NCI-H446 treated with DMSO at 0.1 percent for 48 hours (cell line): ENCODE data around the gene PRDX2.
"Not testable (repeated sequence)": the region's sequence is repeated elsewhere in the genome, so short reads cannot be mapped to it uniquely, and the experiment has no call there.

Experiments used
- DNase-seq: peaks from one replicate; lab custom pipeline; 2025; lab: John Stamatoyannopoulos, UW

The PRDX2 gene

DNA sequence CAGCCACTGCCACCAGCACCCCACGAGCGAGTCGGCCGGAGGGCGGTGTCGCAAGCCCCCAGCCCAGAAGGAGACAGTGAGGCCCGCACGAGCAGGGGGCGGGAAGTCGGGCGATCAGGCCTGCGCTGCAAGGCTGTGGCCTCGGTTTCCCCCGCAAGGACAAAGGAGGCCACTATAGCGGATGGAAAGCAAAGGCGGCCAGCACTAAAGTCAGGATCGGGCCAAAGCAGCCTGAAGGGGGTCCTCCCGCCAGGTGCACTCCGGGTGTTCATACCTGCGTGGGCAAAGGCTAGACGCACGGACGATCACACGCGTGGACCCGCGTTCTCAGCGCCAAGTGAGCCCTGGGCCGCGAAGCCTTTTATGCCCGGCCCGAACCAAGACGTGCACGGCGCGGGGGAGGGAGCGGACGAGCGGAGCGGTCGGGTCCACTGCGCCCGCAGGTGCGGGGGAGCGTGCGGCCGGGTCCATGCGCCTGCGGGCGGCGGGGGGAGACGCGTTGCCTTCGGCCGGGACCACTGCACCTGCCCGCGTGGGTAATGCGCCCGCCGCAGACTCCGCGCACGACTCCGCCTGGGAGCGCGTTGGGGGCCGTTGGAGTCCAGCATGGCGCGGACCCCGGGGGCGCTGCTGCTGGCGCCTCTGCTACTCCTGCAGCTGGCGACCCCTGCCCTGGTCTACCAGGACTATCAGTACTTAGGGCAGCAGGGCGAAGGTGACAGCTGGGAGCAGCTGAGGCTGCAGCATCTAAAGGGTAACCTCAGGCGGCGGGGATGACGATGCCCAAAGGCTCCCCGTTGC lies at the start of gene PRDX2, which contains the start of gene THSD8:
PRDX2 (minus strand) TSS at position 335 of the 801 bp plus-strand sequence. CDS start 539 bp downstream, outside the sequence.
THSD8 (plus strand) TSS at position 604 of the 801 bp plus-strand sequence; CDS start at position 607, 3 bp downstream.
- peak; percentile 33 for DNase-seq

DNA sequence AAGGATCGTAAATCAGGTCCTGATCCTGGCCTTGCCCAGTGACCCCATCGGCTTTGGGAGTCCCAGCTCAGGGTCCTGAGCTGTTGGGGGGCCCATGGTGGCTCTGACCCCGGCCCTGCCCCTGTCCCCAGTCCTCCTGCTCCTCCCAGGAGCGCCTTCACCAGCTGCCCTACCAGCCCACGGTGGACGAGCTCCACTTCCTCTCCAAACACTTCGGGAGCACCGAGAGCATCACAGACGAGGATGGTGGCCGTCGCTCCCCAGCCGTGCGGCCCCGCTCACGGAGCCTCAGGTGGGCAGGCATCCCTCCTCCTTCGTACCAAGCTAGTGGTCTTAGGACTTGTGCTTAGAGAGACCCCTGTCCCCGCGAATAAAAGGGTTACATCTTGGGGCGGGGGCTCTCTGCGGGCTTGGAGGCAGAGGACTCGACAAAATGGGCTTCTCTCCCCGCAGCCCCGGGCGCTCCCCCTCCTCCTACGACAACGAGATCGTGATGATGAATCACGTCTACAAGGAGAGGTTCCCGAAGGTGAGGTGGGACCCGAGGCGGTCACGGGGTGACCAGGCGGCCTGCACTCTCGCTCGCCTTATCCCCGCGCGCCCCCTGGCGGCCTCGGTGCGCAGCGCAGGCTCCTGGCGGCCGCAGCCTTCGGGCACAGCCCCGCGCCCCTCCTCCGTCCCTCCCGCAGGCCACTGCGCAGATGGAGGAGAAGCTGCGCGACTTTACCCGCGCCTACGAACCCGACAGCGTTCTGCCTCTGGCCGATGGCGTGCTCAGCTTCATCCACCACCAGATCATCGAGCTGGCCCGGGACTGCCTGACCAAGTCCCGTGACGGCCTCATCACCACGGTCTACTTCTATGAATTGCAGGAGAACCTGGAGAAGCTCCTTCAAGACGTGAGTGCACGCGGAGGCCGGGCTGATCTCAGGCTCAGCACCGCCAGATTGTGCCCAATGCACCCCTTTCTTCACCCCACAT lies 45.8 kb upstream of the PRDX2 start:
- DNase-seq = no peak

DNA sequence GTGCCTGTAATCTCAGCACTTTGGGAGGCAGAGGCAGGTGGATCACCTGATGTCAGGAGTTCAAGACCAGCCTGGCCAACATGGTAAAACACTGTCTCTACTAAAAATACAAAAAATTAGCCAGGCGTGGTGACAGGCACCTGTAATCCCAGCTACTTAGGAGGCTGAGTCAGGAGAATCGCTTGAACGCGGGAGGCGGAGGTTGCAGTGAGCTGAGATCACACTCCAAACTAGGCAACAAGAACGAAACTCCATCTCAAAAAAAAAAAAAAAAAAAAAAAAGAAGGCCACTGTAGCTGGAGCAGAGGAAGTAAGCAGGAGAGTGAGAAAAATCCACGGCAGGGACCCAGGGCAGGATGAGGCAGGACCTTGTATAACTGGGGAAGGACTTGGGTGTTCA lies 45.0 kb upstream of the PRDX2 start:
- not testable (repeated sequence) for DNase-seq

DNA sequence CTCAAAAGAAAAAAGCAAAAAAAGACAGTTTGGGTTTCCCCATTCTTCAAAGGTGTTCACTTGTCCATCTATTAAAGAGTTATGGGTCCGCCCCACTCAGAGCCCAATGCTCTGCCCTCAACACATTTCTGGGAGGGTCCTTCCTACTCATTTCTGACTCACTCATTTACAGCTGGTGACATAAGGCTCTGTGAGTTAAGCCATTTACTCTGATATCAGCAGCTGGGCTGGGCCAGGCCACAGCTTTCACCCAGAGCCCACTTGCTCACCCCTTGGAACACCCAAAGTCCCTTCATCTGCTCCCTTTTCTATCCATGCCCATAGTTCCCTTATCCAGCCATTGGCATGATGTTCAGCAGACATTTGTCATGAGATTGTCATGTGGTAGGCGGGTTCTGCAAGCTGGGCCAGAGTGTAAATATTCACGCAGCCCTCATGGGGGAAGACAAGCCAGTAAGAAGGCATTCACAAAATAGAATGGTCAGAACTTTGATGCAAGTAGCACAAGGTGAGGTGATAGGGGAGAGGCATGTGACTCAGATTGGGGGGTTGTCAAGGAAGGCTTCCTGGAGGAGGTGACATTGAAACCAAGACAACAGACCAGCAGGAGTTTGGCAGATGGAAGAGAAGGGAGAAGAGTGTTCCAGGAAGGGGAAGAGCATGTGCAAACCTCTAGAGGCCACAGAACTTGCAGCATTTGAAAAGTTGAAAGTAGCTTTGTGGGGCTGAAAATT lies 42.6 kb upstream of the PRDX2 start:
- no peak for DNase-seq

DNA sequence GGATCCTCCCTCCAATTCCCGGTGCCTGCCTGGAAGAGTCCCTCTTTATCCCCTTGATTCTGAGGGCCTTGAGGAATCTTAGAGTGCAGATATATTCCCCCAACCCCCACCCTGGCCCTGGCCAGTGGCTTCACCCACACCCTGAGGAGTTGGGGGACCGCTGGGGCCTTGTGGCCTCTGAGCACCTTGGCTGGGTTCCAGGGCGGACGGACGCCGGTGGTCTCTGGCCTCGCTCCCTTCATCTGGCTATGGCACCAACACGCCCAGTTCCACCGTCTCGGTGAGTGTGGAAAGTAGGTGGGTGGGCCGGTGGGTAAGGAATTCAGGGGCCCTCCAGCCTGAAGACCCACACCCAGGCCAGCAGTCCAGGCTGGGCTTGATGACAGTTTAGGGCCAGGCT lies 41.7 kb upstream of the PRDX2 start:
- DNase-seq = no peak

DNA sequence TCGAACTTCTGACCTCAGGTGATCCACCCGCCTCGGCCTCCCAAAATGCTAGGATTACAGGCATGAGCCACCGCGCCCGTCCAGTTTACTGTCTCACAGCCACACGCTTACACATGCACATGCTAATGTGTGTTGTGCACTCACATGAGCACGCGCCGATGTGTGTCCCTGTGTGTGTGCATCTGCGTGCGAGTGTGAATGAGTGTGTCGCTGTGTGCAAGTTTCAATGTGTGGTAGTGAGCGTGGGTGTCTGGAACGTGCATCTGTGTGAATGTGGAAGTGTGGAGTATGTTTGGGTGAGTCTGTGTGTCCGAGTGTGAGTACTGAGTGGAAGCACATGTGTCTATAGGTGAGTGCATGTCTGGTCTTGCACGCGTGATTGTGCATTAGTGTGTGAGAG lies 40.9 kb upstream of the PRDX2 start:
- DNase-seq = no peak

DNA sequence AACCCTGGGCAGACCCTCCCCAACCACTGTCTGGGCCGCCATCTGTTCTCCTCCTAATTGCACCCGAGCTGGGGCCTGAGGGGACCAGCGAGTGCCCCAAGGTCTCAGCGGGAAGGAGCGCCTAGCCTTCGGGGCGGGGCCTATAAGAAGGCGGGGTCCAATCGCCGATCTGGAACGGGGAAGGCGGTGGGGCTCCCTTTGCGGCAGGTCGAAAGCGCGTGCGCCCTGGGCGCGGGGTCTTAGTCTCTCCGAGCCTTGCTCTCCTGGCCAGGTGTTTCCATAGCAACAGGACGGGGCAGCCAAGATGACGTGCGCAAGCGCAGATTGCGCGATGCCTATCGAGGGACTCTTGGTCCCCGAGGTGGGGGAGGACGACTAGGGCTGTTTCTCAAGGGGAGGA lies 39.5 kb upstream of the PRDX2 start:
- DNase-seq = no peak

DNA sequence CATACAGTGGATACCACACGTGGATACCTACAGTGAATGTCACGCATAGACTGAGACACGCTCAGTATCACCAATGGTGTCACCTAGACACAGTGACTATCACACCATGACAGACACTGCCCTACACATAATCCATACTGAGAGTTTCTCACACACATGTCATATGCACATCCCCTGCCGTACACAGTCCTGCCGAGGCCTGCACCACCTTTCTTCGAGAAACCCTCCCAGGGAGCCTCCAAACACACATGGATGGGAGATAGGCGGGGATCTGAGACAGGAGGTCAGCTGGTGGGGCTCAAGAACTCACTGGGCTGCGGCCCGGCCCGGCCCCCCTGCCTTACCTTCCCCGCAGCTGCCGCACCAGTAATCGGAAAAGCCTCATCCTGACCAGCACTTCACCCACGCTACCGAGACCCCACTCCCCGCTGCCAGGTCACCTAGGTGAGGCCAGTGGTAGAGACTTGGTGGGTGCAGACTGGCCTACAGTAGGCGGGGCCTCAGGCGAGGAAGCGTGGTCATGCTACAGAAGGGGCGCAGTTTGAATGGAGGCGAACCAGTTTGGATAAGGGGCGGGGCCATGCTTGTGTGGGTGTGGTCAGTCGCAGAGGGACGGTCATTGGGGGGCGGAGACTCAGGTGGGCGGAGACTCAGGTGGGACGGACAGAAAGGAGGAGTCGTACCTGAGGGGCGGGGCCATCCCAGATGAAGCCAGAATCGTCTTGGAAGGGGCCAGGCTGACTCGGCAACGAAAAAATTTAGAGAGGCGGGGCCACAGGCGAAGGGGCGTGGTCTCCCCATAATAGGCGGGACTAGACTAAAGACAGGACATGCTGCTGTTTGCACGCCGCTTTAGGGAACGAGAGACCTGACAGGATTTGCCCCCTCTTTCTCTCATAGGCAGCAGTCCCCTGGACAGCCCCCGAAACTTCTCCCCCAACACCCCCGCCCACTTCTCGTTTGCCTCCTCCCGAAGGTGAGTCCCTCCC lies 38.8 kb upstream of the PRDX2 start:
- DNase-seq = no peak

DNA sequence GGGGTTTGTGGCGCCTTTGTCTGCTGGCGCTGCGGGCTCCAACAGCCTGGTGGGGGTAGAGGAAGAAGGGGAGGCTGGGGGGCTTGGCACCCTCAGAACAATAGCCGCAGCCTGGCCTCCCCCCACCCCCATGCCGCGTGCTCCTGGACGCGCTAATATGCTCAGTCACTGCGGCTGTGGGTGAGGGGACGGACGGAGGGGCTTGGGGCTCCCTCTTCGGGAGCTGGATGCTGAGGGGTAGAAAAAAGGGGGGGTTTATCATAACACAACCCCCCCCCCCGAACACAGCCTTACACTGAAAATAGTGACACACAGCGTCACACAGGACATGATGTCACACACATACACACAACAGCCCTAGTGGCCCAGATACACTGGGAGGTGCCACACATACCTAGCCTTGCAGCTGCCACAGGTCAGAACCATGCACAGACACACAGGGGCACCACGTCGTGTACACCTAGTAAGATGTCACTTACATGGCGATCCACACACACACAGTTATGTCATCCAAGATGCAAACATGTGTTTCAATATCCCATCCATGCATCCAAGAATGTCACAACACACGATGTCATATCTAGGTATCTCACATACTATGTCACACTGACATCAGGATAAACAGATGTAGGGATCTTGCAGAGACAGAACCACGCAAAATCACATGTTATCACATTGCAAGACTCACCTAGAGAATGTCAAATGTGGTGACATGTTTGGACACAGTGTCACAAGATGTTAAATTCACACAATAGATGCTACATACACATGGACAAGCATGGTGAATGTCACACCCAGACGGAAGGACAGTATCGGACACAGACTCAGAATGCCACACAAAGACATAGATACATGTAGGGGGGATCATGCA lies 37.5 kb upstream of the PRDX2 start:
- DNase-seq = no peak

DNA sequence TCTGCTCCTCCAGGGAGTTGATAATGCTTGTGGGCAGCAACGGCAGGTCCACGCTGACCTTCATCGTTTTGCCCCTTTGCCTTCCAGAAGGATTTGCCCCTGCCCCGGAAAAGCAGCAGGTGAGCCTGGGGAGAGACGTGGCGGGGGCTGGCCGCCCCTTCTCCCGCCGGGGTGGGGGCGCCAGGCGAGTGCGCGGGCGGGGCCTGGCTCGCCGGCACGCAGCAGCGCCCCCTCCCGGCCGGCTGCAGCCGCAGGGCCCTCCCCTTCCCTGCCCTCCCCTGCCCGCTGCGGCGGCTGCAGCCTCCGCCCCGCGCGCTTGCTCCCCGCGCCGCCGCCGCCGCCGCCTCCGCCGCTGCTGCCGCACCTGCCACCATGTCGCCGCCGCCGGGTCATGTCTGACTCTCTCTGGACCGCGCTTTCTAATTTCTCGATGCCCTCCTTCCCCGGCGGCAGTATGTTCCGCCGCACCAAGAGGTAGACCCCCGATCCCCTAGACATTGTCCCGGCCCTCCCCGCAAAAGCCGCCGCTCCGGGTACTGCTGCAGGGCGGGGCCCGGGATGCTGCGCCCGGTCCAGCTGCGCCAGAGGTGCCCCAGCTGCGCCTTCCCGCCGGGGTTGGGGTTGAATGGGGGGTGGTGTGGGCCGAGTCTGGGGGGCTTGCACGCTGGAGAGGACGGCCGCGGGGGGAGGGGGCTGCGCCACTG lies 36.7 kb upstream of the PRDX2 start, which contains the start of gene MAST1:
MAST1 (plus strand) TSS at position 334 of the 704 bp plus-strand sequence; CDS start at position 392, 58 bp downstream.
- DNase-seq = peak; percentile 14

DNA sequence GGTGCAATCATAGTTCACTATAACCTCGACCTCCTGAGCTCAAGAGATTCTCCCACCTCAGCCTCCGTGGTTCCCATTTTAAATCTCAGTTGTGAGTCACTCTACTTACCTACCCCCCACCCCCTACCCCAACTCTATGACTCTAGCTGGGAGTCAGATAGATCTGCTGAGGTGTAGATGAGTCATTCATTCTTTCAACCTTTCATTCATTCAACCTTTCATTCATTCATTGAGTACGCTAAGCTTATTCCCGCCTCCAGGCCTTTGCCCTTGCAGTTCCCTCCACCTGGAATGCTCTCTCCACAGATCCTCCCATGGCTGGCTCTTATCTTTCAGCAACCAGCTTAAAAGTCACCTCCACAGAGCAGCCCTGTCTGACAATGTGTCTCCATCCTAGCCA lies 35.6 kb upstream of the PRDX2 start:
- no peak for DNase-seq

DNA sequence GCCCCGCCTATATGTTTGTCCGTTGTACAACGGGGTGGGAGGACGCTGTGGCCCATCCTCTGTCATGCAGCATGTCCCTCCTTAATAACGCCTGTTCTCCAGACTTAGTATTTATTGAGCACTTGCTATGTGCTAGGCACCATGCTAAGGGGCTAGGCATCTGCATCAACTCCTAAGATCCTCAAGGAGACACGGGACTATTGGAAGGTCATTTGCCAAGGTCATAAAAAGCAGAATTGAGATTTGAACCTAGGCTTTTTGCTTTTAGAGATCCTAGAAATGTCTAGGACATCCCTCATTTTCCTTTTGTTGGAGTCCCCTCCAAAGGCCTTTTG lies 34.9 kb upstream of the PRDX2 start:
- DNase-seq = no peak

DNA sequence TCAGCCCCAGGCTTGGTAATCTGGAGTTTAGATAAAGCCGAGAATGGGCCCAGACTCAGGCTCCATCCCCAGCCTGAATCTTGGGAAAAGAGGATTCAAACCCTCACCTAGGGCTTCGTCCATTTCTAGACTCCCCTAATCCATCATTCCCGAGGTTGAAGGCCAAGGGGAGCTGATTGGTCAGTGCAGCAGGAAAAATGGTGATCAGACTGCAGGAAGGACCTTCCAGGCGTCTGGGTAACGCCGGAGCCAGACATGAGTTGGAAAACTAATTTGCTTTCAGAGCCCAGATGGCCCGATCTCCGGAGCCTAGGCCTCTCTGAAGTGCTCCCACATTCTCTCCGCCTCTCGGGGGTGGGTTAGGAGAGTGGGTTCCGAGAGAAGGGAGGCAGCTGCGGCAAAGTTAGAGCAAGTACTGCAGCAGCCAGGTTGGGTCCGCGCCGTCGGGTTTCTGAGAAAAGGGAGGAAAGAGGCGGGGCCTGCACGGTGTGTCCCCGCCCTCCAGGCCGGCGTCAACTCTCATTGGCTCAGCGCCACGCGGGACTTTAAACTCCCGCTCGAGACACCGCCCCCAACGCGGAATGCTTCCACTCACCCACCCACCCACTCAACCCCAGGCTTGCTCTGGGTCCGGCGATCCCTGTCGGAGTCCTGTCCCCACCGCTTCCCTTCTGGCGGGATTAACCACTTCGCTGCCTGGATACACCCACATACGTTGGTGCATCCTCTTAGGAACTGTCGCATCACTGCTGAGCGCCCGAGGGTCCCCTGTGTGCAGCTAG lies 33.6 kb upstream of the PRDX2 start:
- DNase-seq = no peak

DNA sequence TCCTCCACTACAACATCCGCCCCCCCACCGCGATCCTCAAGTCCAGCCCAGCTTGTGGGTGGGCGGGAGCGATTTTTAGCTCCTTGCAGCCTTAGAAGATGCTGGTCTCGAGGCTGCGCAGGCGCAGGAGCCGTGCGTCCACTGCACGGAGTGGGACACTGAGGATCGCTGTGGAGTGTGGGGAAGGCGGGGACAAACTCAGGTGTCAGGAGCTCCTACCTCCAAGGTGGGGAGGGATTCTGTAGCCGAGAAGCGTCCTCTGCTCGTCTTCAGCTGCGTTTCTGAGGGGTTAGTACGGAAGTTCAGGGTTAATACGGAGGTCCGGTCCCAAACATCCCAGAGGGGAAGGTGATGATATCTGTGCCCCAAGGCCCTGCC lies 33.0 kb upstream of the PRDX2 start, which contains the start of gene RTBDN:
RTBDN (minus strand) TSS at position 14 of the 378 bp plus-strand sequence. CDS start 4,600 bp downstream, outside the sequence.
- DNase-seq = no peak

DNA sequence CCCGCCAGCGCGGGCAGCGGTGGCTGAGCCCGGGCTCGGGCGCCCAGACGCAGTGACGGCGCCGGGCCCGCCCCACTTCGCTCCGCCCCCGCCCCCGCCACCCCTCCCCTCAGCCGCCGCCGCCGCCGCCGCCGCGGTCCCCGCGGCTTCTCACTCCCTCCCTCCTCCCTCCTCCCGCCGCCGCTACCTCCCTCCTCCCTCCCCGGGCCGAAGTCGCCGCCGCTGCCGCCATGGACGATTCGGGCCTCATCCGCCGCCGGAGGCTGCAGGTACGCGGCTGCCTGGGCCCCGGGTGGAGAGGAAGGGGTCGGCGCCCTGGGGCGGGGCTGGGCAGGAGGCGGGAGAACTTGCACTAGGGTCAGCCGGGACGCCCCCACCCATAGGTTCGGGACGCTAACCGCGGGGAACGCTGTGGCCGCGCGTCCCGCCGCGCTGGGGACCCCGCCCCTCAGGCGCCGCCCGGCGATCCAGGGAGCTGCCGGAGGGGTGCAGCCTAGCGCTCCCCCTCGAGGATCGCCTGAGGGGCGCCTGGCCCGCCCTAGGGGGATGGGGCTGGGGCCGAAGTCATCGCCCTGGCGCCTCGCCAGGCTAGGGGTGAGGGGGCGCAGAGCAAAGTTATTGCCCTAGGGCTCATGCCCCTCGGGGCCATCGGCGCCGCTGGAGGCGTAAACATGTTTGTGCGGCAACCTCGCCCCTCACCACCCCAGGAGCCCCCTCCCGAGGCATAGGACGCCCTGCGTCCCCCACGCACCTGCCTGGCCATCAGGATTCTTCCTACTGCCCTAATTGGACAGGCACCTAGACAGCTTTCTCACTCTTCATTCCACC lies 32.4 kb upstream of the PRDX2 start:
- peak; percentile 52 for DNase-seq

DNA sequence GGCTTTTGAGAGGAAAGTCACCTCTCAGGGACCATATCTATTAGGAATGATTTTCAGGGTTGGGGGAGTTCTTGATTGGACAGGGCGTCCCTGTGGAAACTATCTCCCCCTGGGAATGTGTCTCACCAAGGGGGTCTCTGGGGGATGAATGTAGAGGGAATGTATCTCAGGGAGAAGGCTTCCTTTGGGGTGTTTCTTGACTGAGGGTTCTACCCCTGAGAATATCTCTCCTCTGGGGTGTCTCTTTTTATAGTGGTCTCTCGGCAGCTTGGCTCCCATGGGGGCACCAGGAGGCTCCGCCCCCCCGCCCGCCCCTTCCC lies 31.8 kb upstream of the PRDX2 start:
- DNase-seq = no peak

DNA sequence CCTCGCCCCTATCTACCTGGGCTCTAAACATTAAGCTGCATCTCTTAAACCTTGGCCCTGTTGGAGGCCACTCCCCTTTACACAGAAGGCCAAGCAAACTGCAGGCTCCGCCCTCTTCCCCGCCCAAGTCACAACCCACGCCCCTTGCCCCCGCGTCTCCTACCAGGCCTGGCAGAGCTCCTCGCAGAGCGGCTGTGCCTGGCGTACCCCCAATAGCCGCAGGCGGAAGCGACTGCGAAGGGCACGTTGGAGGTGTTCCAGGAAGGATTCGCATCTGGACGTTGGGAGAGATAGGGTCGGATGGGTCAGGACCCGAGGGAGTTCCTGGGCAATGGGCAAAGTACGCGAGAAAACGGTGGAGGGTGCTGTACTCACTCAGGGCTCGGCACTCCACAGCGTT lies 26.9 kb upstream of the PRDX2 start:
- DNase-seq = peak; percentile 34
